ENCODE data around the gene CGB3.

CGB3 gene

GRCh38 chr19:48987323-48987722 is 36.8 kb downstream of the CGB3 start (continued):
- TF ChIP-seq ZNF398 (tag by site-specific recombination; IDR thresholded peaks at IDR 0.05), result no peak

GRCh38 chr19:48986211-48986610 is 37.9 kb downstream of the CGB3 start:
- Histone ChIP-seq H3K27ac (ENCODE audit: extremely low read depth, low read depth, low read length) (no peak overlapping the region), H3K4me3 (ENCODE audit: low read depth, low read length) (no peak overlapping the region), H3K9me3 (ENCODE audit: control insufficient read depth, insufficient read depth, low read depth, low read length) (no peaks in the 10 kb centered on the region), H3K36me3 (ENCODE audit: control insufficient read depth in 2 of 2, insufficient read depth in 1 of 2, low read length in 2 of 2) (peaks cover 44 to 87% of the 10 kb centered on the region in 2 experiments; a peak in 2 of 3 replicates), H3K4me1 (ENCODE audit: control insufficient read depth, insufficient read depth, low read length) (no peaks in the 10 kb centered on the region)
- CTCF ChIA-PET, result interaction anchor here (0.7 to 1.1 kb wide), 3 partner anchors 13 to 787 kb away, joined by 4 read pairs; no protein-coding TSS in a partner anchor
- TF ChIP-seq ZBTB44 (tag by site-specific recombination; IDR thresholded peaks at IDR 0.05), result no peak
- 0 out of 2 replicates have a peak, but pooled peaks have one; percentile 19 for TF ChIP-seq ZNF362 (tag by site-specific recombination; IDR thresholded peaks at IDR 0.05)
- POLR2A ChIA-PET, result interaction anchor here (0.6 to 1.2 kb wide), 2 partner anchors 10 to 20 kb away, joined by 3 to 9 read pairs; no protein-coding TSS in a partner anchor

- H3K4me3 ChIP-seq (ENCODE audit: low read depth, low read length), result no peak overlapping the region
- peaks cover 44 to 83% of the 10 kb centered on the region in 2 experiments; a peak in 2 of 3 replicates for H3K36me3 ChIP-seq (ENCODE audit: control insufficient read depth in 2 of 2, insufficient read depth in 1 of 2, low read length in 2 of 2)
- H3K27ac ChIP-seq (ENCODE audit: extremely low read depth, low read depth, low read length), result no peak overlapping the region
- H3K4me1 ChIP-seq (ENCODE audit: control insufficient read depth, insufficient read depth, low read length), result no peaks in the 10 kb centered on the region
- POLR2A ChIA-PET, result no interaction called here
- TF ChIP-seq ZNF148 (tag by site-specific recombination; IDR thresholded peaks at IDR 0.05; ENCODE audit: borderline replicate concordance) (no peak), ZNF549 (tag by site-specific recombination; IDR thresholded peaks at IDR 0.05) (no peak), ZBTB21 (tag by site-specific recombination; IDR thresholded peaks at IDR 0.05) (no peak), ZNF623 (tag by site-specific recombination; IDR thresholded peaks at IDR 0.05) (no peak), ZNF645 (tag by site-specific recombination; IDR thresholded peaks at IDR 0.05) (no peak), ZFP69B (tag by site-specific recombination; IDR thresholded peaks at IDR 0.05) (no peak), ZBTB20 (tag by site-specific recombination; IDR thresholded peaks at IDR 0.05) (no peak), ZNF626 (tag by site-specific recombination; IDR thresholded peaks at IDR 0.05) (no peak), KLF16 (tag by site-specific recombination; IDR thresholded peaks at IDR 0.05) (no peak), ZBTB7A (tag by site-specific recombination; IDR thresholded peaks at IDR 0.05; ENCODE audit: low read depth) (no peak), ZNF558 (tag by site-specific recombination; IDR thresholded peaks at IDR 0.05) (no peak), TRIM28 (IDR thresholded peaks at IDR 0.05; ENCODE audit: borderline replicate concordance, low read length) (no peak), MEIS1 (CRISPR knock-in tag; IDR thresholded peaks at IDR 0.05; ENCODE audit: borderline replicate concordance) (no peak), KLF8 (tag by site-specific recombination; IDR thresholded peaks at IDR 0.05) (no peak)
- CTCF ChIA-PET, result interaction anchor here (0.6 to 0.7 kb wide), 3 partner anchors 12 to 788 kb away, joined by 3 to 5 read pairs (median 4); no protein-coding TSS in a partner anchor
- no peaks in the 10 kb centered on the region for H3K9me3 ChIP-seq (ENCODE audit: control insufficient read depth, insufficient read depth, low read depth, low read length)
These were observed 38.4 kb downstream of the CGB3 start for GRCh38 chr19:48985711-48986110.

Measured in HEK293 (cell line).